NCI-H2029 (cell line): ENCODE measurements around the gene DGCR2.

ENCODE experiments used
- DNase-seq: peaks from one replicate; lab custom pipeline; 2025; lab: John Stamatoyannopoulos, UW

The DGCR2 gene

DNA sequence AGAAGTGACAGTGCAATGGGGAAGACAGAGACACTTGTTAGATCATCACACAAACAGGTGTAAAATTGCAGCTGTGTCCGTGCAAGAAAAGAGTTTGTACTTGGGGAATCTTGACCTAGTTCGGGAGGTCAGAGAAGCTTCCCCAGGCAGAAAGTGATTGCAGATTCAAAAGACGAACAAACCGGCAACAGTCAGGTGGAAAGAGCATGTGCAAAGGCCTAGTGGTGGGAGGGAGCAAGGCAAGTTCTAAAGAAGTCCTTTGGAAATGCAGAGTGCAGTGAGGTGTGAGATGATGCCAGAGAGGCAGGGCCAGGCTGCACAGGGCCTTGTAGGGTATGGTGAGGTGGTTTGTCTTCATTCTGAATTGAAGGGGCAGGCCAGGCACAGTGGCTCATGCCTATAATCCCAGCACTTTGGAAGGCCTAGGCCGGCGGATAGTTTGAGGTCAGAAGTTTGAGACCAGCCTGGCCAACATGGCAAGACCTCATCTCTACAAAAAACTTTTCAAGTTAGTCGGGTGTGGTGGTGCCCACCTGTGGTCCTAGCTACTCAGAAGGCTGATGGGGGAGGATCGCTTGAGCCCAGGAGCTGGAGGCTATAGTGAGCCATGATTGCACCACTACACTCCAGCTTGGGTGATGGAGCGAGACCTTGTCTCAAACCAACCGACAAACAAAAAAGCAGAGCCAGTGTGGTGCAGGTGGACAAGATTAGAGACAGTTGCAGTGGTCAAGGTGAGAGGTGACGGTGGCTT lies 24.2 kb upstream of the DGCR2 start:
- no peak for DNase-seq

- no peak for DNase-seq
Observed at GRCh38 chr22:19143967-19144400, 21.8 kb upstream of the DGCR2 start.

GRCh38 chr22:19143212-19143611 lies 21.0 kb upstream of the DGCR2 start:
- no peak for DNase-seq

- no peak for DNase-seq
Observed at GRCh38 chr22:19142394-19142793, 20.2 kb upstream of the DGCR2 start.

DNA sequence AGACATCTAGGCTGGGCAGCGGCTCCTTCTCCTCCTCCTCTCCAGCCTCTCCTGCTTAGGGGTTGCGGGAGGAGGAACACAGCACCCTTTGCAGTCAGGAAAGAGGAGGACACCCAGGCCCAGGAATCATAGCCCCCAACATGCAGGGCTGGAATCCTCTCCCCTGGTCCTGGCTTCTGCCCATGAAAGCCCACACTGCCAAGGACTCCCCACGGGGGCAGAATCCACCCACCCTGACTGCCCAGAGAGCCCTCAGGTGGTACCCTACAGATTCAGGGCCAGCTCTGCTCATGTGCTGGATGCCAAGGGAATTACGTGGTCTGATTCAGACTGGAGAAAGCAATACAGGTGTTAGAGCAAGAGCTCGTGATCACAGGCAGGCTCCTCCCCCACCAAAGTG lies 17.8 kb upstream of the DGCR2 start:
- DNase-seq: no peak

- DNase-seq: no peak
Observed at GRCh38 chr22:19139001-19139356, 16.8 kb upstream of the DGCR2 start.

- no peak for DNase-seq
Observed at GRCh38 chr22:19138217-19139000, 16.2 kb upstream of the DGCR2 start.

DNA sequence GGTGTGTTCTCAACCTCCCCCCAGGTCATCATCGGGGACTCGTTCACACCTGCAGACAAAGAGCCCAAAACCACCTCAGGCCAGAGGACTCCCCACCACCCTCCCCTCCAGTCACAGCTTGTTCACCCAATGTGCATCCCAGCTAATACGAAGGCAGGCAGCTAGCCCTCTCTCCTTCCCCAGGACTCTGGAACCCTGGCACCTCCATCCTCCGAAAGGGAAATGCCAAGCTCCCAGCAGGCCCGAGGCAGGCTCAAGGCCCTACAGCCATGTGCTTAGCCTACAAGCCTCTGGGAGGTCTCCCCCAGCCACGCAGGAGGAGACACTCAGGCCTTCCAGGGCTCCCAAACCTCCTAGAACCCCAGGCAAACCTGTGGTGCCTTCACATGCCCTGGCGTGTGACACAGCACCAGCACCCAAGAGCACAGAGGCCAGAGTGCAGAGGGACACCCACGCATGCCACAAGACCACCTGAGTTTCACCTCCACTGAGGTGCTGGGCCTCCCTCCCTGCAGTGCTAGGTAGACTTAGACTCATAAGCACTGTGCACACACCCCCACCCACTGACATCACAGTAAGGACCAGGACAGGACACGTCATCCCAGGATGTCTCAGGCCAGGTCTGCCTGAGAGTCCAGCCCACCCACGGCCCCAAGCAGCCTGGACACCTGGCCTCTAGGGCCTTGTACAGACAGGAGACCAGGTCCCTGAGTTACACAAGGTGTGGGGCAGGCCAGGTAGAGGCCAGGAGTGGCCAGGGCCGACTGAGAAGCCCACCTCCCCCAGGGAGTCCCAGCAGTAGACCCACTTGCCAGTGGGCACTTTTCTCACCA lies 15.4 kb upstream of the DGCR2 start:
- DNase-seq: no peak

- DNase-seq: no peak
Observed at GRCh38 chr22:19136915-19137314, 14.7 kb upstream of the DGCR2 start.

DNA sequence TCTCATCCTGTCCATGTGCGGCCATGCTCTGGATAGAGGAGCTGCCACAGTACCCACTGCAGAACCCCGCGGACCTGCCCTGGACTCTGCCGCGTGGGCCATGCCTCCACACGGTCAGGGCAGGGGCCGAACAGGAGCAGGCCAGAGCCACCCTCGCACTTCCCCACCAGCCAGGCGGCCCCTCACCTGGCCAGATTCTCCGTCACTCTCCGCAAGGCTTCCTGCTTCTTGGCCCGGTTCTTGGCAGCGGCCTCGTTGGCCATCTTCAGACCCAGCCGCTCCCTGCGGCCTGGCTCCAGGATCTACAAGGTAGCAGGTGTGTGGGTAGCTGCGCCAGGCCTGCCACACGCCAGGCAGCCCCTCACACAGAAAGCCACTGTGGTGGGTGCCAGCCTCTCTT lies 12.7 kb upstream of the DGCR2 start:
- DNase-seq: no peak

- DNase-seq: no peak
Observed at GRCh38 chr22:19134176-19134831, 12.1 kb upstream of the DGCR2 start.

DNA sequence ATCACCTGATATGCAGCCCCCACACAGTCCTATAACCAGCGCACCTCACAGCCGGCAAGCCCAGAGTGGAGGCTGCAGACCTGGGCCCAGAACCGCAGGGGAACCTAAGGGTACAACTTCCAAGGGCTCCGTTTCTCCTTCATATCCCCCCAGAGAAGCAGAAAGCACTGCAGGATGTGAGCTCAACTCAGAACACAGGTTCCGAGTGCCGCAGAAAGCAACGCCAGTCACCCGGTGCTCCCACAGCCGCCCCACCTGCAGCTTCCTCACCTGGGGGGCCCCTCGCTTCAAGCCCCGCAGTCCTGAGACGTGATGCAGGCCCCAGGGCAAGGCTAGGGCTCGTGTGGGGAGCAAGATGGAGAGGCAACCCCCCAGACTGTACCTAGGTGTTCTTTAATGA lies 11.3 kb upstream of the DGCR2 start:
- no peak for DNase-seq

GRCh38 chr22:19132693-19133400 lies 10.6 kb upstream of the DGCR2 start:
- no peak for DNase-seq

GRCh38 chr22:19132153-19132552 lies 9.9 kb upstream of the DGCR2 start:
- DNase-seq: no peak

GRCh38 chr22:19131685-19132015 lies 9.4 kb upstream of the DGCR2 start:
- DNase-seq: no peak

- DNase-seq: no peak
Observed at GRCh38 chr22:19130959-19131684, 8.9 kb upstream of the DGCR2 start, which contains the start of gene TSSK2. TSS of gene TSSK2 (plus strand) at chr22:19131308. CDS start at chr22:19131400, 92 bp downstream.

- DNase-seq: no peak
Observed at GRCh38 chr22:19129871-19130270, 7.7 kb upstream of the DGCR2 start.

GRCh38 chr22:19128946-19129727 lies 6.9 kb upstream of the DGCR2 start:
- no peak for DNase-seq

- no peak for DNase-seq
Observed at GRCh38 chr22:19128009-19128401, 5.8 kb upstream of the DGCR2 start.
